HepG2 (cell line): ENCODE measurements around the gene HSD11B1L. TPM values are rescaled to one million over a fixed set of nuclear protein-coding genes. Genes with fewer than 3 reads are reported as not detected.
A peak's percentile ranks its signal among the peaks of the same experiment; 100 is the strongest.

Experiments
- ARHGAP35 ChIP-seq: sonication (generic); formaldehyde crosslinking; IDR thresholded peaks from 2 replicates; pipeline ENCODE4 v1.9.0; 2022; ENCODE audit warnings: mild to moderate bottlenecking, inconsistent platforms, moderate library complexity, missing genetic modification reagents, borderline replicate concordance
- ATM ChIP-seq: fragments of 450-650 bp; IDR thresholded peaks from 2 replicates; pipeline ENCODE4 v1.7.1; 2017; ENCODE audit warnings: mild to moderate bottlenecking, borderline replicate concordance
- CBX5 ChIP-seq: sonication (generic); formaldehyde crosslinking; IDR thresholded peaks from 2 replicates; pipeline ENCODE4 v1.4.0; 2020; ENCODE audit warnings: missing genetic modification reagents, borderline replicate concordance
- CEBPG ChIP-seq: IDR thresholded peaks from 2 replicates; pipeline ENCODE4 v1.6.1; 2016
- DPF2 ChIP-seq: sonication (generic); formaldehyde crosslinking; IDR thresholded peaks from 2 replicates; pipeline ENCODE4 v1.4.0; 2020; ENCODE audit warnings: mild to moderate bottlenecking, low read depth, missing genetic modification reagents, borderline replicate concordance
- FOXK1 ChIP-seq: sonication (generic); formaldehyde crosslinking; IDR thresholded peaks from 2 replicates; pipeline ENCODE4 v1.4.0; 2020; ENCODE audit warnings: low read depth, missing genetic modification reagents, borderline replicate concordance
- NFE2L1 ChIP-seq: sonication (generic); formaldehyde crosslinking; IDR thresholded peaks from 2 replicates; pipeline ENCODE4 v1.4.0; 2020; ENCODE audit warnings: missing genetic modification reagents, mild to moderate bottlenecking, borderline replicate concordance
- PPARG ChIP-seq: conservative IDR thresholded peaks from 2 replicates; pipeline ENCODE4 v1.6.1; 2016; ENCODE audit warnings: missing biosample characterization, missing genetic modification reagents
- PRDM10 ChIP-seq: sonication (generic); formaldehyde crosslinking; IDR thresholded peaks from 2 replicates; pipeline ENCODE4 v1.4.0; 2020; ENCODE audit warnings: low read depth, missing genetic modification reagents
- REPIN1 ChIP-seq: sonication (generic); formaldehyde crosslinking; IDR thresholded peaks from 2 replicates; pipeline ENCODE4 v1.8.0; 2022; ENCODE audit warnings: missing genetic modification reagents, low read depth, mild to moderate bottlenecking, borderline replicate concordance
- SMARCC2 ChIP-seq: fragments of 450-650 bp; IDR thresholded peaks from 2 replicates; pipeline ENCODE4 v1.6.1; 2017; ENCODE audit warnings: antibody characterized with exemption, mild to moderate bottlenecking
- ZNF558 ChIP-seq: sonication (generic); formaldehyde crosslinking; IDR thresholded peaks from 2 replicates; pipeline ENCODE4 v1.9.0; 2022; ENCODE audit warnings: mild to moderate bottlenecking, missing genetic modification reagents, borderline replicate concordance
- ZNF629 ChIP-seq: sonication (generic); formaldehyde crosslinking; conservative IDR thresholded peaks from 2 replicates; pipeline ENCODE4 v1.5.0; 2020; ENCODE audit warnings: missing genetic modification reagents
- ZSCAN12 ChIP-seq: sonication (generic); formaldehyde crosslinking; IDR thresholded peaks from 2 replicates; pipeline ENCODE4 v1.9.0; 2021; ENCODE audit warnings: mild to moderate bottlenecking, missing genetic modification reagents
- polyA plus RNA-seq, 8 experiments: library from polyadenylated mRNA; depleted of rRNA in 3 of 8; stranded (reverse) in 7 of 8; unstranded in 1 of 8; fragments of >200 nt; fragmentation: Illumina TruSeq in 4 of 8; extraction: Trizol in 4 of 8; gene quantifications; 2 replicates each; pipeline versions ENCODE4 v1.2.1 to v1.2.3, GENCODE V29; 2011 to 2016; ENCODE audit warnings: low read depth in 4 of 8, missing spikeins in 1 of 8, mixed read lengths in 1 of 8; ENCODE audit not compliant: insufficient read depth in 1 of 8
- total RNA-seq, 5 experiments: library from RNA; depleted of rRNA; stranded (reverse); fragments of >200 nt; fragmentation: Illumina TruSeq; extraction: Trizol; gene quantifications; 2 replicates each; pipeline ENCODE4 v1.2.3, GENCODE V29; 2016; ENCODE audit warnings: low read depth in 1 of 5
- TF ChIP-seq, protein P1 (sequence below): sonication (generic); formaldehyde crosslinking; IDR thresholded peaks from 2 replicates; pipeline ENCODE4 v1.4.0; 2020; ENCODE audit warnings: missing genetic modification reagents, borderline replicate concordance
- TF ChIP-seq, protein P2 (sequence below): sonication (generic); formaldehyde crosslinking; IDR thresholded peaks from 2 replicates; pipeline ENCODE4 v1.5.1; 2020; ENCODE audit warnings: missing genetic modification reagents, mild to moderate bottlenecking, borderline replicate concordance
- TF ChIP-seq, protein P3 (sequence below): sonication (generic); formaldehyde crosslinking; IDR thresholded peaks from 2 replicates; pipeline ENCODE4 v1.5.0; 2020; ENCODE audit warnings: mild to moderate bottlenecking, missing genetic modification reagents, borderline replicate concordance

Gene HSD11B1L
- total and polyA plus RNA-seq, 2 of the 13 experiments (the other 11 are each of a cell fraction or from before 2014, with no cell fraction given), result 2.8 to 3.9 TPM

DNA sequence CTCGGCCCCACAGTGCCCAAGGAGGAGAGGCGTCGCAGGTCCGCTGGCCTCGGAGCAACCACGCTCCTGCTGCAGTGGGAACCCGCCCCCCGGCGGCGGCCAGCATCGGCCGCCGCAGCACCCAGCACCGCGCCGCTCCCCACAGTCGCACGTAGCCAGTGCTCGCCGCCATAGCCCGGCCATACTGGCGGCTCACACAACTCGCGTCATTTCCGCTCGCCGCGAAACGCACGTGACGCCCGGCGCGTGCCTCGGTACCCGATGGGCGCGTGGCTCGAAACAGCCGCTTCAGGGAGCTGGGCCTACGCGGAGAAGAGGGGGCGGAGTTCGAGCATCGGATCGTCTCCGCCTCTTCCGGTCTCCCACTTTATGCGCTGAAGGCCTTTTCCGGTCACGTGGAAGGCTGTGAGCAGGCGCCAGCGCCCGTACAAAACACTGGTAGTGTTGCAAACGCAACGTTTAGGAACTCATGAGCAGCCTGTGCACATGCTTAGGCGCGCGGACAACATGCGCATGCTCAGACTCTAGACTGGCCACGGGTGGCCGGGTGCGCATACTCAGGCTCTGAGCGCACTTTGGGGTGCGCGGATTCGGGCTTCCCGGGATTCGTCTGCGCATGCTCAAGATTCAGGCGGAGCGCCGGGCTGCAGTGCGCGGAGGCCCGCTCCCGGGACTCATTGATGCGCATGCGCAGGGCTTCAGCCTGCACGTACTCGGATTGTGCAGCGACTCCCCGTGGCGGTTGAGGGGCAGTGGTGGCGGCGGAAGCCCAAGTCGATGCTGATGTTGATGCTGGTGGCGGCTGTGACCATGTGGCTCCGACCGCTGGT is 39.3 kb downstream of the HSD11B1L start, which contains the start of the genes CATSPERD and LONP1 (continued):
- peak; percentile 75 for TF ChIP-seq PRDM10
- no peak for TF ChIP-seq DPF2 (CRISPR knock-in tag)
- TF ChIP-seq ZNF558 (CRISPR knock-in tag), result peak; percentile 94; the same call in 1 of the 2 replicates
- TF ChIP-seq, protein P1, sequence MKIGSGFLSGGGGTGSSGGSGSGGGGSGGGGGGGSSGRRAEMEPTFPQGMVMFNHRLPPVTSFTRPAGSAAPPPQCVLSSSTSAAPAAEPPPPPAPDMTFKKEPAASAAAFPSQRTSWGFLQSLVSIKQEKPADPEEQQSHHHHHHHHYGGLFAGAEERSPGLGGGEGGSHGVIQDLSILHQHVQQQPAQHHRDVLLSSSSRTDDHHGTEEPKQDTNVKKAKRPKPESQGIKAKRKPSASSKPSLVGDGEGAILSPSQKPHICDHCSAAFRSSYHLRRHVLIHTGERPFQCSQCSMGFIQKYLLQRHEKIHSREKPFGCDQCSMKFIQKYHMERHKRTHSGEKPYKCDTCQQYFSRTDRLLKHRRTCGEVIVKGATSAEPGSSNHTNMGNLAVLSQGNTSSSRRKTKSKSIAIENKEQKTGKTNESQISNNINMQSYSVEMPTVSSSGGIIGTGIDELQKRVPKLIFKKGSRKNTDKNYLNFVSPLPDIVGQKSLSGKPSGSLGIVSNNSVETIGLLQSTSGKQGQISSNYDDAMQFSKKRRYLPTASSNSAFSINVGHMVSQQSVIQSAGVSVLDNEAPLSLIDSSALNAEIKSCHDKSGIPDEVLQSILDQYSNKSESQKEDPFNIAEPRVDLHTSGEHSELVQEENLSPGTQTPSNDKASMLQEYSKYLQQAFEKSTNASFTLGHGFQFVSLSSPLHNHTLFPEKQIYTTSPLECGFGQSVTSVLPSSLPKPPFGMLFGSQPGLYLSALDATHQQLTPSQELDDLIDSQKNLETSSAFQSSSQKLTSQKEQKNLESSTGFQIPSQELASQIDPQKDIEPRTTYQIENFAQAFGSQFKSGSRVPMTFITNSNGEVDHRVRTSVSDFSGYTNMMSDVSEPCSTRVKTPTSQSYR (CRISPR knock-in tag), result peak; percentile 54
- TF ChIP-seq REPIN1 (CRISPR knock-in tag), result peak; percentile 40; the same call in 1 of the 2 replicates
- TF ChIP-seq ZSCAN12 (CRISPR knock-in tag), result peak; percentile 73; the same call in 1 of the 2 replicates
- no peak for TF ChIP-seq SMARCC2
- TF ChIP-seq, protein P2, sequence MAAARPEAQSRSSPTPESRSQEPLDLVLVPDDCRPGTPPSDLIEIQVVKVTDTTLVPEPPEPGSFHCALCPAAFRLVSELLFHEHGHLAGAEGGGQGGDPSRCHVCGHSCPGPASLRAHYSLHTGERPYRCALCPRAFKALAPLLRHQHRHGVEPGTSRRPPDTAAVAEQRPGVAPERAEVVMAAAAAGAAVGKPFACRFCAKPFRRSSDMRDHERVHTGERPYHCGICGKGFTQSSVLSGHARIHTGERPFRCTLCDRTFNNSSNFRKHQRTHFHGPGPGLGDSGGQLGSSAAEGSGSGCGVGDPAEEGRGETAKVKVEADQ (CRISPR knock-in tag), result peak; percentile 67
- TF ChIP-seq, protein P3, sequence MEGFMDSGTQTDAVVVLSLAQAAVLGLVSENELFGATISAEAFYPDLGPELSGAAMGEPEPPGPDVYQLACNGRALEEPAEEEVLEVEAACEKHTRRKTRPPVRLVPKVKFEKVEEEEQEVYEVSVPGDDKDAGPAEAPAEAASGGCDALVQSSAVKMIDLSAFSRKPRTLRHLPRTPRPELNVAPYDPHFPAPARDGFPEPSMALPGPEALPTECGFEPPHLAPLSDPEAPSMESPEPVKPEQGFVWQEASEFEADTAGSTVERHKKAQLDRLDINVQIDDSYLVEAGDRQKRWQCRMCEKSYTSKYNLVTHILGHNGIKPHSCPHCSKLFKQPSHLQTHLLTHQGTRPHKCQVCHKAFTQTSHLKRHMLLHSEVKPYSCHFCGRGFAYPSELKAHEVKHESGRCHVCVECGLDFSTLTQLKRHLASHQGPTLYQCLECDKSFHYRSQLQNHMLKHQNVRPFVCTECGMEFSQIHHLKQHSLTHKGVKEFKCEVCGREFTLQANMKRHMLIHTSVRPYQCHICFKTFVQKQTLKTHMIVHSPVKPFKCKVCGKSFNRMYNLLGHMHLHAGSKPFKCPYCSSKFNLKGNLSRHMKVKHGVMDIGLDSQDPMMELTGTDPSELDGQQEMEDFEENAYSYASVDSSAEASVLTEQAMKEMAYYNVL, result peak; percentile 65; the same call in 1 of the 2 replicates
- peak; percentile 68; the same call in 1 of the 2 replicates for TF ChIP-seq PPARG
- 0 out of 2 replicates have a peak, but pooled peaks have one; percentile 79 for TF ChIP-seq NFE2L1 (CRISPR knock-in tag)
- peak; percentile 96 for TF ChIP-seq FOXK1 (CRISPR knock-in tag)
- TF ChIP-seq CBX5, result peak; percentile 75; the same call in 1 of the 2 replicates
- TF ChIP-seq CEBPG, result peak; percentile 44
- 0 out of 2 replicates have a peak, but pooled peaks have one; percentile 25 for TF ChIP-seq ZNF629
- TF ChIP-seq ARHGAP35 (CRISPR knock-in tag), result 0 out of 2 replicates have a peak, but pooled peaks have one; percentile 56
- TF ChIP-seq ATM, result no peak
